CD14-positive monocyte (primary cell): ENCODE results near the gene ANAPC13. TPM values are rescaled to one million over a fixed set of nuclear protein-coding genes. Genes with fewer than 3 reads are reported as not detected.

Experiments used
- DNase-seq, 3 donors: peaks; one replicate each; pipeline ENCODE4 v3.0.0-alpha.2; 2011 to 2022
- H2AFZ ChIP-seq: 2 replicates; pipeline ENCODE4 v1.6.0; 2012; ENCODE audit warnings: mild to moderate bottlenecking, low read depth, low read length, inconsistent platforms; ENCODE audit not compliant: insufficient read depth, poor library complexity, severe bottlenecking
- H3K27ac ChIP-seq, 2 donors: 1 replicate in 1 of 2; 2 replicates in 1 of 2; pipeline ENCODE4 v1.5.1; 2012 to 2013; ENCODE audit warnings: low read length in 2 of 2, control low read depth in 1 of 2, inconsistent platforms in 1 of 2, low read depth in 1 of 2, mild to moderate bottlenecking in 1 of 2
- H3K27me3 ChIP-seq, 2 donors: one replicate each; pipeline versions ENCODE4 v1.6.0 to v1.6.1; 2011 to 2013; ENCODE audit warnings: low read length in 2 of 2; ENCODE audit not compliant: control insufficient read depth in 2 of 2, insufficient read depth in 2 of 2
- H3K36me3 ChIP-seq, 2 donors: replicated peaks in 1 of 2; 1 replicate in 1 of 2; 2 replicates in 1 of 2; pipeline versions ENCODE4 v1.5.1 to v1.6.1; 2012 to 2013; ENCODE audit warnings: low read length in 2 of 2, control low read depth in 1 of 2, inconsistent platforms in 1 of 2, mild to moderate bottlenecking in 1 of 2; ENCODE audit not compliant: insufficient read depth in 2 of 2, control insufficient read depth in 1 of 2
- H3K4me1 ChIP-seq, 2 donors: 1 replicate in 1 of 2; 2 replicates in 1 of 2; pipeline versions ENCODE4 v1.5.1 to v1.6.1; 2012 to 2013; ENCODE audit warnings: low read length in 2 of 2, control low read depth in 1 of 2, inconsistent platforms in 1 of 2, mild to moderate bottlenecking in 1 of 2, moderate library complexity in 1 of 2; ENCODE audit not compliant: insufficient read depth in 2 of 2, control insufficient read depth in 1 of 2
- H3K4me2 ChIP-seq: replicated peaks from 2 replicates; pipeline ENCODE3; 2012; ENCODE audit warnings: low read length, moderate library complexity, mild to moderate bottlenecking; ENCODE audit not compliant: poor library complexity, severe bottlenecking; ENCODE audit errors: extremely low read depth
- H3K4me3 ChIP-seq, 3 experiments: fragments of 200-600 bp in 1 of 3; sonication (generic) in 1 of 3; replicated peaks in 1 of 3; 1 replicate in 2 of 3; 2 replicates in 1 of 3; pipeline ENCODE4 v1.5.1; 2011 to 2013; ENCODE audit warnings: low read length in 3 of 3, mild to moderate bottlenecking in 3 of 3, control low read depth in 2 of 3, low read depth in 2 of 3, inconsistent platforms in 1 of 3, moderate library complexity in 1 of 3
- H3K79me2 ChIP-seq: 2 replicates; pipeline ENCODE4 v1.6.0; 2012; ENCODE audit warnings: mild to moderate bottlenecking, control low read depth, inconsistent platforms, low read length, moderate library complexity; ENCODE audit not compliant: insufficient read depth
- H3K9ac ChIP-seq: 2 replicates; pipeline ENCODE4 v1.6.0; 2017; ENCODE audit warnings: low read length, mild to moderate bottlenecking; ENCODE audit not compliant: insufficient read depth, poor library complexity, severe bottlenecking
- H3K9me3 ChIP-seq, 2 donors: replicated peaks in 1 of 2; 1 replicate in 1 of 2; 2 replicates in 1 of 2; pipeline versions ENCODE4 v1.5.1 to v1.6.1; 2012 to 2013; ENCODE audit warnings: low read length in 2 of 2, control low read depth in 1 of 2; ENCODE audit not compliant: control insufficient read depth in 1 of 2, insufficient read depth in 1 of 2
- H4K20me1 ChIP-seq: 2 replicates; pipeline ENCODE4 v1.6.0; 2012; ENCODE audit warnings: mild to moderate bottlenecking, low read length, control low read depth, moderate library complexity; ENCODE audit not compliant: insufficient read depth
- H3K27ac Mint-ChIP-seq, 7 donors: one replicate each; pipeline ENCODE4 v1.8.0; 2020; ENCODE audit warnings: mild to moderate bottlenecking in 7 of 7, mixed read lengths in 7 of 7, moderate library complexity in 6 of 7, inconsistent platforms in 2 of 7
- H3K27me3 Mint-ChIP-seq, 3 donors: one replicate each; pipeline ENCODE4 v1.8.0; 2021 to 2022; ENCODE audit warnings: low read depth in 3 of 3, mild to moderate bottlenecking in 3 of 3, mixed read lengths in 3 of 3, moderate library complexity in 3 of 3, inconsistent platforms in 1 of 3
- H3K36me3 Mint-ChIP-seq, 2 donors: one replicate each; pipeline ENCODE4 v1.8.0; 2020; ENCODE audit warnings: mixed read lengths in 2 of 2, inconsistent platforms in 1 of 2, mild to moderate bottlenecking in 1 of 2
- H3K4me1 Mint-ChIP-seq: one replicate; pipeline ENCODE4 v1.8.0; 2020; ENCODE audit warnings: mild to moderate bottlenecking, mixed read lengths
- H3K4me3 Mint-ChIP-seq, 2 donors: one replicate each; pipeline ENCODE4 v1.8.0; 2020; ENCODE audit warnings: mild to moderate bottlenecking in 2 of 2, mixed read lengths in 2 of 2, moderate library complexity in 1 of 2
- H3K9me3 Mint-ChIP-seq, 7 donors: one replicate each; pipeline ENCODE4 v1.8.0; 2020 to 2022; ENCODE audit warnings: mixed read lengths in 7 of 7, mild to moderate bottlenecking in 6 of 7, moderate library complexity in 6 of 7, inconsistent platforms in 2 of 7
- CTCF ChIP-seq: fragments of 200-600 bp; IDR thresholded peaks from one replicate; pipeline ENCODE4 v1.8.0; 2022; ENCODE audit warnings: antibody characterized with exemption, mild to moderate bottlenecking
- WGBS: methylation state at CpG from one replicate; pipeline ENCODE4 v1.1.5; 2013; ENCODE audit warnings: missing lambda C conversion rate; ENCODE audit not compliant: insufficient coverage; 5-methylcytosine and 5-hydroxymethylcytosine counted together
- intact Hi-C, 2 donors: fragments of 100-400 bp; cut with micrococcal nuclease; formaldehyde crosslinking; loops; one replicate each; pipeline versions ENCODE4 v1.15.0 to v1.15.1; 2023
- polyA plus RNA-seq, 3 donors: library from polyadenylated mRNA; depleted of rRNA in 1 of 3; unstranded in 2 of 3; stranded (reverse) in 1 of 3; fragments of 300-500 nt in 2 of 3; fragments of >200 nt in 1 of 3; fragmentation: Illumina TruSeq in 2 of 3; gene quantifications; 1 replicate in 2 of 3; 2 replicates in 1 of 3; pipeline ENCODE4 v1.2.3, GENCODE V29; 2012 to 2021

The ANAPC13 gene
- polyA plus RNA-seq, 3 donors, result 33.5 to 102 (median 92.4) TPM

GRCh38 chr3:134432236-134432635 lies 53.5 kb downstream of the ANAPC13 start:
- peaks cover 3 to 18% (median 11%) of the 10 kb centered on the region in 3 donors for H3K27me3 Mint-ChIP-seq
- H3K4me2 ChIP-seq, result no peak overlapping the region
- no peaks in the 10 kb centered on the region for H3K9me3 ChIP-seq

GRCh38 chr3:134430950-134431445 lies 54.8 kb downstream of the ANAPC13 start:
- 75% methylated on average over 2 of the region's 4 CpGs for WGBS
- no peaks in the 10 kb centered on the region for H3K4me1 Mint-ChIP-seq

More at GRCh38 chr3:134432236-134432635, 53.5 kb downstream of the ANAPC13 start:
- intact Hi-C loops, result no loop called here
- Histone ChIP-seq H3K4me3 (no peak overlapping the region), H3K27me3 (peaks cover 0 to 2% of the 10 kb centered on the region in 2 donors), H3K9ac (no peak overlapping the region), H3K27ac (no peak overlapping the region), H3K36me3 (no peaks in the 10 kb centered on the region), H4K20me1 (no peaks in the 10 kb centered on the region), H3K4me1 (no peaks in the 10 kb centered on the region), H2AFZ (no peak overlapping the region), H3K79me2 (no peaks in the 10 kb centered on the region)
- Mint-ChIP-seq H3K9me3 (peaks cover 0 to 2% (median 0%) of the 10 kb centered on the region in 7 donors), H3K4me1 (no peaks in the 10 kb centered on the region), H3K36me3 (no peaks in the 10 kb centered on the region), H3K4me3 (no peak overlapping the region), H3K27ac (no peak overlapping the region)
- WGBS, result no CpG with 5 or more reads among the region's 3 CpGs
- TF ChIP-seq CTCF, result no peak
- DNase-seq, result no peak

More at GRCh38 chr3:134430950-134431445, 54.8 kb downstream of the ANAPC13 start:
- no peak overlapping the region for H3K4me2 ChIP-seq
- H3K27me3 ChIP-seq, result peaks cover 0 to 2% of the 10 kb centered on the region in 2 donors
- H3K9me3 ChIP-seq, result no peaks in the 10 kb centered on the region
- no peak overlapping the region for H3K27ac ChIP-seq
- H3K36me3 ChIP-seq, result no peaks in the 10 kb centered on the region
- Mint-ChIP-seq H3K27ac (no peak overlapping the region), H3K4me3 (no peak overlapping the region), H3K9me3 (peaks cover 0 to 2% (median 0%) of the 10 kb centered on the region in 7 donors), H3K27me3 (peaks cover 4 to 14% (median 11%) of the 10 kb centered on the region in 3 donors), H3K36me3 (no peaks in the 10 kb centered on the region)
- H3K4me3 ChIP-seq, result no peak overlapping the region
- no peak overlapping the region for H3K9ac ChIP-seq
- no peak for DNase-seq
- no peaks in the 10 kb centered on the region for H3K79me2 ChIP-seq
- no peak overlapping the region for H2AFZ ChIP-seq
- H3K4me1 ChIP-seq, result no peaks in the 10 kb centered on the region
- TF ChIP-seq CTCF, result no peak
- intact Hi-C loops, result no loop called here
- H4K20me1 ChIP-seq, result no peaks in the 10 kb centered on the region
